NT2/D1 (cell line): Measurements from ENCODE around the gene METTL24.

Experiments used
- SUZ12 ChIP-seq: IDR thresholded peaks from 2 replicates; pipeline ENCODE4 v1.6.1; 2011; ENCODE audit not compliant: insufficient read length, insufficient read depth; ENCODE audit errors: extremely low read depth
- ZNF274 ChIP-seq: IDR thresholded peaks from 2 replicates; pipeline ENCODE4 v1.6.1; 2011; ENCODE audit warnings: mild to moderate bottlenecking, low read depth, low read length

- TF ChIP-seq ZNF274, result no peak
- TF ChIP-seq SUZ12, result no peak
Measured at GRCh38 chr6:110211753-110212152, 146.4 kb downstream of the METTL24 start.
